Activated T-cell treated with anti-CD3 and anti-CD28 coated beads, Interleukin-2, amount 50 U/mL, for 24 hours (primary cell): ENCODE results near the gene LRRC15.

Experiments
- DNase-seq: peaks from one replicate; pipeline ENCODE4 v3.0.0-alpha.2; 2020
- H3K27ac Mint-ChIP-seq: 2 replicates; pipeline ENCODE4 v1.8.0; 2020; ENCODE audit warnings: mild to moderate bottlenecking, mixed read lengths
- H3K27me3 Mint-ChIP-seq: 2 replicates; pipeline ENCODE4 v1.8.0; 2020; ENCODE audit warnings: mixed read lengths
- H3K36me3 Mint-ChIP-seq: 2 replicates; pipeline ENCODE4 v1.8.0; 2020; ENCODE audit warnings: low read depth, mixed read lengths
- H3K4me1 Mint-ChIP-seq: 2 replicates; pipeline ENCODE4 v1.8.0; 2020; ENCODE audit warnings: low read depth, mixed read lengths
- H3K4me3 Mint-ChIP-seq: 2 replicates; pipeline ENCODE4 v1.8.0; 2020; ENCODE audit warnings: mild to moderate bottlenecking, moderate library complexity, mixed read lengths
- H3K9me3 Mint-ChIP-seq: 2 replicates; pipeline ENCODE4 v1.8.0; 2020; ENCODE audit warnings: mixed read lengths

LRRC15 gene

DNA sequence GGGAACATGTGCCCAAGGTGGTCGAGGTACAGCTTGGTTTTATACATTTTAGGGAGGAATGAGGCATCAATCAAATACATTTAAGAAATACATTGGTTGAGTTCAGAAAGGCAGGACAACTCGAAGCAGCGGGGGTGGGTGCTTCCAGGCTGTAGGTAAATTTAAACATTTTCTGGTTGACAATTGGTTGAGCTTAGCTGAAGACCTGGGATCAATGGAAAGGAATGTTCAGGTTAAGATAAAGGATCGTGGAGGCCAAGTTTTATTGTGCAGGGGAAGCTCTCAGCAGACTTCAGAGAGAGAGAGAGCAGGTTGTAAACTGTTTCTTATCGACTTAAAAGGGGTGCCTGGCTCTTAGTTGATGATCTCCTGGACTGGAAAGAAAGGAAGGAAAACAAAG is 29.7 kb downstream of the LRRC15 start:
- H3K4me3 Mint-ChIP-seq = no peak overlapping the region
- no peak overlapping the region for H3K27ac Mint-ChIP-seq
- no peaks in the 10 kb centered on the region for H3K9me3 Mint-ChIP-seq
- H3K4me1 Mint-ChIP-seq = peaks cover 3% of the 10 kb centered on the region
- no peak for DNase-seq
- H3K36me3 Mint-ChIP-seq = no peaks in the 10 kb centered on the region
- H3K27me3 Mint-ChIP-seq = peaks cover 22% of the 10 kb centered on the region

DNA sequence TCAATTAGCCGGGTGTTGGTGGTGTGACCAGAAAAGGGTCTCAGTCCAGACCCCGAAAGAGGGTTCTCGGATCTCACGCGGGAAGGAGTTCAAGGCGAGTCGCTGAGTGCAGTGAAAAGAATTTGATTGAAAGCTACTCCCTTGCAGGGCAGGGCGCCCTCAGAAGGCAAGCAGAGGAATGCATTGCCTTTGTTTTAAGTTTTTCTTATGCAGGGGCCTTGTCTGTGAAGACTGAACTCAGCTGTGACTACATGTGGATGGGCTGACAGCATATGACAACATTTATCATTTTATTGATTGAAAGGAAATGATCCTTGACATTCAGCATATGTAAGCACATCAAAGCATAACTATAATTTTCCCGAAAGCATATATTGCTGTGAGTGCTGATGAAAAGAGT is 30.2 kb downstream of the LRRC15 start:
- Mint-ChIP-seq H3K4me3 (no peak overlapping the region), H3K4me1 (peaks cover 3% of the 10 kb centered on the region), H3K27ac (no peak overlapping the region), H3K9me3 (no peaks in the 10 kb centered on the region), H3K27me3 (peaks cover 22% of the 10 kb centered on the region), H3K36me3 (no peaks in the 10 kb centered on the region)
- DNase-seq = no peak

DNA sequence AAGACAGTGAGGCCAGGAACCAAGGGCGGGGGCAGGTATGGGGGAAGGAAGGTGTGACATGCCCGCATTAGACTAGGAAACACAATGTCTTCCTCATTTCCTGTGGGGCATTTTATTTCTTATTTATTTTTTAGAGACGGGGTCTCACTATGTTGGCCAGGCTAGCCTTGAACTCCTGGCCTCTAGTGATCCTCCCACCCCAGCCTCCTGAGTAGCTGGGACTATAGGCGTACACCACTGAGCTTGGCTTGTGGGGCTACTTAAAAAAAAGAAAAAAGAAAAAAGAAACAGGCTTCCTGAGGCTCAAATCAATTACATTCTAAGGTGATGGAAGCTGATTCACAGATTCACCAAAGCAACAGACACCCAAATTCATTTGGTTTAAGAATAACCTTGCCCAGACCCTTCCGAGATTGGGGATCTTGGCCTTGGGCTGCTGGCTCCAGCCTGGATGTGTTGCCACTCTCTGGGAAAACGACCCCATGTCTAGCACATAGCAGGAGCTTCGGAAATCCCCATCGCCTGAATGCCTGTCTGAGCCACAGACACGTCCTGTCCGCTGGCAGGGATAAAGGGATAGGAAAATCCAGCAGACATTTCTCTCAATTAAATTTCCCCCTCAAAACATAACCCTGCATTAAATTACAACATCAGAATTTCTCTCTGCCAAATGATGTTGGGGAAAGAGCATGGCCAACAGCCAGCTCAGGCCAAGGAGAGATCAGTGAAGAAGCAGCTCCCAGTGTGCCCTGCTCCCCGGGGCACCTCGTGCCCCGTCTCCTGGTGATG is 31.4 kb downstream of the LRRC15 start:
- H3K27me3 Mint-ChIP-seq = peaks cover 32% of the 10 kb centered on the region
- H3K4me1 Mint-ChIP-seq = peaks cover 7% of the 10 kb centered on the region
- no peak overlapping the region for H3K27ac Mint-ChIP-seq
- H3K4me3 Mint-ChIP-seq = no peak overlapping the region
- no peak for DNase-seq
- H3K9me3 Mint-ChIP-seq = no peaks in the 10 kb centered on the region
- H3K36me3 Mint-ChIP-seq = no peaks in the 10 kb centered on the region

DNA sequence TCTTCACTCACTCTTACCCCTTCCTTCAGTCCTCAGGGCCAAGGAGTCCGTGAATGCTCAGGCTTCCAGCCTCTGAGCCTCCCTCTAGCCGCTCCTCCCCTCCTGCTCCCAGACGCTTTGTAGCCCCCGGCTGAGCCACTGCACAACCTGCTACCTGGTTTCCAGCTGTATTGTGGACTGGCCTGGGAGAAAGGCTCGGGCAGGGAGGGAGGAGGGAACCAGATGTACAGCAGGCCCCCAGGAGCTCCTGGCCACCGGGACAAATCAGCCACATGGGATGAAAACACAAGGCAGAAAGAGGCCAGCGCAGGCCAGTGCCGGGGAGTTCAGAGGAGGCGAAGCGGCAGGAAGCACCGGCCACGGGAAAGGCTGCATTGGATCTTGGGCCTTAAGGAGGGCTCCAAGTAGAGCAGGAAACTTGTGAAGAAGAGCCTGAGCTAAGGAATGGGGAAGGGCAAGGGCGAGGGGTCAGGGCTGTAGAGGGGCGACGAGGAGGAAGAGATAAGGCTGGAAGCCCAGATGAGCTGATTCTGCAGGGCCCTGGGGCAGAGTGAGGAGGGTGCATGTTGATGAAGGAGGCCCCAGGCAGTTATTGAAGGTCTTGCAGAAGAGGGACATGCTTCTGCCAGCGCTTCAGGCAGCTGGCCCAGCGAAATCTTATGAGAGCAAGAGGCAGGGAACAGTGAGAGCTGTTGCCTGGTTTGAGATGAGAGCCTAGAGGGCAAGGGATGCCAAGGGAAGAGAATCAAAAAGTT is 32.8 kb downstream of the LRRC15 start:
- Mint-ChIP-seq H3K27ac (no peak overlapping the region), H3K36me3 (no peaks in the 10 kb centered on the region), H3K4me3 (no peak overlapping the region), H3K27me3 (peaks cover 35% of the 10 kb centered on the region), H3K9me3 (no peaks in the 10 kb centered on the region), H3K4me1 (peaks cover 9% of the 10 kb centered on the region)
- DNase-seq = no peak

DNA sequence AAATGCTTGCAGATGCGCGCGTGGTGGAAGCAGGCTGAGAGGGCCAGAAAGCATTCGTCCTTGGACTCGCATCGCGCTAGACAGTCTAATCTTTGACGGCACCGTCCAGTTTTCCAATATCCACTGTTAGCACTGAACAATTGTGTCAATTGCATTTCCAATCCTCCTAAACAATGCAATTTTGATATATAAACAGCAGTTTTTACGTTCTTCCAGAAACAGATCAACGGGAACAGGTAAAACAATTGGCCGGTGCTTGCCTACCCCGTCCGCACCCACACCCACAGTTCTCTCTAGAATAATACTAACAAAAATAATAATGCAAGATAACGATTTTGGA is 35.6 kb downstream of the LRRC15 start:
- DNase-seq = no peak
- no peaks in the 10 kb centered on the region for H3K36me3 Mint-ChIP-seq
- no peak overlapping the region for H3K27ac Mint-ChIP-seq
- no peaks in the 10 kb centered on the region for H3K9me3 Mint-ChIP-seq
- peaks cover 49% of the 10 kb centered on the region for H3K27me3 Mint-ChIP-seq
- H3K4me1 Mint-ChIP-seq = peaks cover 9% of the 10 kb centered on the region
- H3K4me3 Mint-ChIP-seq = peak overlapping the region; percentile 73

DNA sequence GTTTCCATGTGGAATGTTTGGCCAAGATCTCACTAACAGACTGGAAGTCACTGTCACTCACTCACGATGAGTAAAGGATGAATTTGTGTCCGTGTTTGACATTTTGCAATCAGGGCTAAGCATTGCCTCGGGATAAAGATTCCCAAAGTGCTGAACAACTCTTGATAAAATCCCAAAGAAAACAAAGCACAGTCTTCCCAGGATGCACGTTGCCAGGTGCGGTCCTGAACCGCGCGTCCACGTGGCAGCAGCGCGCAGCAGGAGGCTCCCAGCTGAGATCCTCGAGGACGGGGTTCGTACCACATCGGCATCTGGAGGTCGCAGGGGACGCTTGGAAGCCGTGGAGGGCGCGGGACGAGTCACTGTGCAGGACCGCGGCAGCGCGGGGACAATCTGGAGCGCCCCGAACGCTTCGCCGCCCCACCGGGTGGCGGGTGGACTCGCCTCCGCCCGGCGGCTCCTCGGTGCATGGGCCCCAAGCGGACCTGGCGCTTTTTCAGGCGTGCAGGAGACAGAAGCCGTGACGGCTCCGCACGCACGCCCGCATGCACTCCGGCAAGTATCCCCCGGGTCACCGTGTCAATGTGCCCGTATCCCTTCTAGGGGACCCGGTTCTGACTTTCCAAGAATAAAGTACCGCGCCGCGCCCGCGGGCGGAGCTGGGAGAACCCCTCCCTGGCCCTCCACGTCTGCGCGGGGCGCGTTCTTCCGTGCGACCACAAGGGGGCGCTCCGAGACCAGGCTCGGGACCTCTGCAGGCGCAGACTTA is 36.1 kb downstream of the LRRC15 start:
- no peak overlapping the region for H3K27ac Mint-ChIP-seq
- no peaks in the 10 kb centered on the region for H3K36me3 Mint-ChIP-seq
- peak; percentile 95 for DNase-seq
- peak overlapping the region; percentile 73 for H3K4me3 Mint-ChIP-seq
- no peaks in the 10 kb centered on the region for H3K9me3 Mint-ChIP-seq
- peaks cover 51% of the 10 kb centered on the region for H3K27me3 Mint-ChIP-seq
- peaks cover 9% of the 10 kb centered on the region for H3K4me1 Mint-ChIP-seq

DNA sequence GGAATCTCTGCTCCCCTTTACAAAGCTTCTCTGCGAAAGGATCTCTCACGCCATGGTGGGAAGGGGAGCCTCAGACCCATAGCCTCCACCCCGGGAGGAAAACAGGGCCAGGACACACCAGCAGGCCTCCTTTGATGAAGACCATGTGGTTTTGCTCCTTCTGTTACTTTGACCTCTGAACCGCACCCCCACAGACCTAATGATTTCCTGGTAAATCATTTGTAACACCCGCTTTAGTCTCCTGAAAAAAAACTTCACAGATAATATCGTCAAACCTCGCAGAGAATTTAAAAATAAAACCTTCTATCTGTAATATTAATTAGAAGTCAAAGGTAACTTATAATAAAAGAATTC is 36.7 kb downstream of the LRRC15 start:
- H3K36me3 Mint-ChIP-seq = no peaks in the 10 kb centered on the region
- H3K4me3 Mint-ChIP-seq = no peak overlapping the region
- H3K9me3 Mint-ChIP-seq = no peaks in the 10 kb centered on the region
- no peak overlapping the region for H3K27ac Mint-ChIP-seq
- peaks cover 51% of the 10 kb centered on the region for H3K27me3 Mint-ChIP-seq
- DNase-seq = no peak
- peaks cover 9% of the 10 kb centered on the region for H3K4me1 Mint-ChIP-seq

DNA sequence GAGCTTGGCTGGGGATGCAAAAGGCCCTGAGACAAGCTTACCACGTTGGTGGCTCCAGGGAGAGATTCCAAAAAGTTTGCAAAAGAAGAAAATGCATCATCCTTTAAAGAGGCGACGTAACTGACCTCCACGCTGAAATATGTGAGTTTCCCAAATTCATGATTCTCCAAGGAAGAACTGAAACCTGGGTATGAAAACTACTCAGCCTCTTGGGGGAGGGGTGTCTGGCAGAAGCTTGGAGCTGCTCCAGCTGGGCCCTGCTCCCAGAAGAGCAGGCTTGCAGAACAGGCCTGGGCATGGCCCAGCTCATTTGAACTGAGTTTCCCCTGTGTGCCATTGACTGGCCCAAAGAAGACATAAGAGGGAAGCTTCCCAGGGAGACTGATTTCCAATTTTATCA is 39.0 kb downstream of the LRRC15 start:
- no peak for DNase-seq
- no peak overlapping the region for H3K27ac Mint-ChIP-seq

DNA sequence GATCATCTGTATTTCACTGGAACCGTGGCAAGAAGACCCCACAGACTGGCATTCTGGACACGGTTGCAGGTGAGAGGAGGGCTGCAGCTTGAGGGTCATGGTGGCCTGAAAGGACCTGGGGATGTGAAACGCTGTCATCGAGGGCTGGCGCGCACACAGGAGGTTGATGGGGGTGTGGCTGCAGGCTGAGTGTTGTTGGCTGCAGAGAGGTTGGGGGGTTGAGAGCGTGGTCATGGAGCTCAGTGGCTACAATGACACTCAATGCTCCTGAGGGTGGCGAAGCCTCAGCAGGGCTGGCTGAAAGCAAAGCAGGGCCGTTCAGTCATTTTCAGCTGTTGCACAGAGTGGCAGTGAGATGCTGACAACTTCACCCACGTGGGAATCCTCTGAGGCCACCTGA is 39.4 kb downstream of the LRRC15 start:
- Mint-ChIP-seq H3K9me3 (no peaks in the 10 kb centered on the region), H3K27me3 (peaks cover 43% of the 10 kb centered on the region), H3K4me3 (no peak overlapping the region), H3K36me3 (no peaks in the 10 kb centered on the region), H3K27ac (no peak overlapping the region), H3K4me1 (peaks cover 9% of the 10 kb centered on the region)
- DNase-seq = no peak

More for the DNA sequence above, 39.0 kb downstream of the LRRC15 start:
- Mint-ChIP-seq H3K27me3 (peaks cover 47% of the 10 kb centered on the region), H3K36me3 (no peaks in the 10 kb centered on the region), H3K4me3 (no peak overlapping the region), H3K4me1 (peaks cover 9% of the 10 kb centered on the region), H3K9me3 (no peaks in the 10 kb centered on the region)

DNA sequence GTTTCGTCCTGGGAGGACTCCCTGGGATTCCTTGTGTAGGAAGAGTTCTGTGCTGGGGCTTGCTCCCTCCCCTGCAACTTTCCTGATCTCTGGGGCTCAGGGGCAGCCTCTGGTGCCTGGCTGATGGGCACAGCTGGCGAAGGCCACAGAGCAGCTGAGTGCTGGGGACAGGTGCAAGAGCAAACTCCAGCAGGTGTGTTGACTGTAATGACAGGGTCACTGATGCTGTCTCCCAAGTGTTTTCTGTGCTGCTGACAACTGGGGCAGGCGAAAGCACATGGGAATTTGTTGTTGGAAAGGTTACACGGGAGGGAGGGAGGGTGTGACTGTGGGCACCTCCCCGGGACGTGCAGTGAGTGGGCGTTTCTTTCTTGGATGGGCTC is 40.0 kb downstream of the LRRC15 start:
- Mint-ChIP-seq H3K27me3 (peaks cover 43% of the 10 kb centered on the region), H3K9me3 (no peaks in the 10 kb centered on the region), H3K4me1 (peaks cover 9% of the 10 kb centered on the region), H3K36me3 (no peaks in the 10 kb centered on the region), H3K27ac (no peak overlapping the region), H3K4me3 (no peak overlapping the region)
- DNase-seq = no peak

DNA sequence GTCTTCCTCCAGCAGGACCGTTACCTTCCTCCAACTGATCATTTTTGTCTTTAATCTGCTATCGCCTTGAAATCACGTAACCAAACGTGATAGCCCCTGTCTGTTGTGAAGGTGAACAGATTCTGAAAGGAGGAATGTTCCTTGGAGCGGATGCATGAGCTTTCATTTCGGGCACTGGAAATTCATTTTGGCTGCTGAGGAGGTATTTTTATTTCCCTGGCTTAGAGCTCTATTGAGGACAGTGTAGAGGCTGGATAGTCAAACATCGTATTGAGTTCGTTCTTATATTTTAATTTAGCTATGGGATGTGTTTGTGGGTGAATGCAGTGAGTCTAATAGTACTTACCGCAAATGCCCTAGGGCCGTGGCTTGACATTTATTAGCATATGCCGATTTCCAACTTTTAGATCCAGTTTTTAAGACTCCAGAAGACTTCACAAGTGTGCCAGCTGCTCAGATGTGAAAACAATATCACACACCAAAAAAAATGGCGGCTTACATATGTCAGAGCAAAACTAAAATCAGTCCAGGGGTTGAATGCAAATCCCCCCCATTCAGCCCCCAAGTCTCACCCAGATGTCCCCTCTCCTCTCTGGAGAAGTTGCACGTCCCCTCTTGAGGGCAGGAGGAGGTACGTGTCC is 40.5 kb downstream of the LRRC15 start:
- H3K4me3 Mint-ChIP-seq = no peak overlapping the region
- H3K27me3 Mint-ChIP-seq = peaks cover 40% of the 10 kb centered on the region
- no peaks in the 10 kb centered on the region for H3K36me3 Mint-ChIP-seq
- DNase-seq = no peak
- H3K4me1 Mint-ChIP-seq = peaks cover 8% of the 10 kb centered on the region
- H3K9me3 Mint-ChIP-seq = no peaks in the 10 kb centered on the region
- no peak overlapping the region for H3K27ac Mint-ChIP-seq

DNA sequence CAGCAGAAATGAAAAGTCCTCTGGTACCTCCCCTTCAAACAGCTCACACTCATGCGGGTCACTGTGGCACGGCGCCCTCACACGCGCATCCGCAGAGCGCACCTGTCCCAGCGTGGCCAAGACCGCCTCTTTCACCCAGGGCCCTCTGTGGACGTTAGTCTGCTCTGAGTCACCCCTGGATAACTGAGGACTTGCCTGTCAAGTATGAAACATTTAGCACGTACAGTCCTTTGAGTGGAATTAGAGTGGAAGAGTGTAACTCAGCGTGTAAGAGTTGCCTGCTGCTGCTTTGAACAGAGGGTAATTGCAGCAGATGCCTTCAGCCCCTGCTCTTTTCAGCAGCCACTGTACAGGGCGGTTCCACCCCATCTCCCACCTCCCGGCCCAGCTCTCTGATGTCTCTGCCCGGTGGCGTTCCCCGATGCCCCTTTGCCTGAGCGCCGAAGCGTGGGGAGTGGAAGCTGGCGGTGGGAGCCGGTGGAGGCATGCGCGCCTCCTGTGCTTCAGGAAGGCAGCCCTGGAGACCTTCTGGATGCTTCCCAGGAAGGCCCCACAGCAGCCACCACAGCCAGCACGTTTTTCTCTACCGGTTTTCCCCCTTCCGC is 41.4 kb downstream of the LRRC15 start:
- H3K9me3 Mint-ChIP-seq = no peaks in the 10 kb centered on the region
- H3K4me1 Mint-ChIP-seq = peaks cover 2% of the 10 kb centered on the region
- no peak overlapping the region for H3K27ac Mint-ChIP-seq
- H3K36me3 Mint-ChIP-seq = no peaks in the 10 kb centered on the region
- peaks cover 33% of the 10 kb centered on the region for H3K27me3 Mint-ChIP-seq
- H3K4me3 Mint-ChIP-seq = no peak overlapping the region
- no peak for DNase-seq

DNA sequence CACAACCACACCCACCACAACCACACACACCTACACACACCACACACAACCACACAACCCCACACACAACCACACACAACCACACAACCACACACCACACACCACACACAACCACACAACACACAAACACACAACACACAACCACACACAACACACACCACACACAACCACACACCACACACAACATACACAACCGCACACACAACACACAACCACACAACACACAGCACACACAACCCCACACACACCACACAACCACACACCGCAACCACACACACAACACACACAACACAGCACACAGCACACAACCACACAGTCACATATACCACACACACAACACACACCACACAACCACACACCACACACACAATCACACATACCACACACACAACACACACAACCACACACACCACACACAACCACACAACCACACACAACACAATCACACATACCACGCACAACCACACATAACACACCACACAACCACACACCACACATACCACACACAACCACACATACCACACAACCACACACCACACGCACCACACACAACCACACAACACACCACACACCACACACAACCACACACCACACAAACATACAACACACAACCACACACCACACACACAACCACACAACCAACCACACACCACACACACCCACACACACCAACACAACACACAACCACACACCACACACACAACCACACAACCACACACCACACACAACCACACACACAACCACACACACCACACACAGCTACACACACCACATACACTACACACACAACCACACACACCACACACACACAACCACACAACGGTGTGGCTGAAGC is 42.1 kb downstream of the LRRC15 start:
- no peak for DNase-seq
- Mint-ChIP-seq H3K4me3 (no peak overlapping the region), H3K9me3 (no peaks in the 10 kb centered on the region), H3K4me1 (peaks cover 7% of the 10 kb centered on the region), H3K27me3 (peaks cover 26% of the 10 kb centered on the region), H3K27ac (no peak overlapping the region), H3K36me3 (no peaks in the 10 kb centered on the region)

DNA sequence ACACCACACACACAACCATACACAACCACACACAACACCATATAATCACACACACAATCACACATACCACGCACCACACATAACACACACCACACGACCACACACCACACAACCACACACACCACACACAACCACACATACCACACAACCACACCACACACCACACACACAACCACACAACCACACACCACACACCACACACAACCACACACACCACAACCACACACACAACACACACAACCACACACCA is 42.6 kb downstream of the LRRC15 start:
- H3K4me3 Mint-ChIP-seq = no peak overlapping the region
- no peak overlapping the region for H3K27ac Mint-ChIP-seq

More for the DNA sequence above, 42.6 kb downstream of the LRRC15 start:
- Mint-ChIP-seq H3K27me3 (peaks cover 20% of the 10 kb centered on the region), H3K9me3 (no peaks in the 10 kb centered on the region), H3K4me1 (peaks cover 10% of the 10 kb centered on the region), H3K36me3 (no peaks in the 10 kb centered on the region)
- no peak for DNase-seq
